HEK293 (cell line): ENCODE data around the gene GGA3.

Experiments used
- IKZF3 ChIP-seq: fragments of 450-650 bp; IDR thresholded peaks from 2 replicates; pipeline ENCODE4 v1.5.0; 2018; ENCODE audit warnings: missing biosample characterization, mild to moderate bottlenecking, missing genetic modification characterization, moderate library complexity
- PRDM1 ChIP-seq: fragments of 450-650 bp; formaldehyde crosslinking; IDR thresholded peaks from 2 replicates; pipeline ENCODE4; 2016; ENCODE audit warnings: missing biosample characterization, missing genetic modification characterization
- SP2 ChIP-seq: fragments of 450-650 bp; formaldehyde crosslinking; IDR thresholded peaks from 2 replicates; pipeline ENCODE4 v1.5.1; 2016; ENCODE audit warnings: missing biosample characterization, missing genetic modification characterization
- ZBTB48 ChIP-seq: fragments of 450-650 bp; formaldehyde crosslinking; IDR thresholded peaks from 2 replicates; pipeline ENCODE4 v1.5.1; 2016; ENCODE audit warnings: missing biosample characterization, missing genetic modification characterization
- ZBTB7A ChIP-seq: fragments of 450-650 bp; formaldehyde crosslinking; IDR thresholded peaks from 2 replicates; pipeline ENCODE4 v1.5.1; 2016; ENCODE audit warnings: low read depth, missing biosample characterization, missing genetic modification characterization
- ZBTB8A ChIP-seq: fragments of 450-650 bp; formaldehyde crosslinking; IDR thresholded peaks from 2 replicates; pipeline ENCODE4 v1.5.1; 2016; ENCODE audit warnings: missing biosample characterization, missing genetic modification characterization
- ZFP69B ChIP-seq: fragments of 450-650 bp; formaldehyde crosslinking; IDR thresholded peaks from 2 replicates; pipeline ENCODE4 v1.5.1; 2016; ENCODE audit warnings: missing biosample characterization, missing genetic modification characterization
- ZNF221 ChIP-seq: fragments of 450-650 bp; formaldehyde crosslinking; IDR thresholded peaks from 2 replicates; pipeline ENCODE4 v1.5.1; 2017; ENCODE audit warnings: missing biosample characterization, missing genetic modification characterization, borderline replicate concordance
- ZNF24 ChIP-seq: fragments of 450-650 bp; formaldehyde crosslinking; IDR thresholded peaks from 2 replicates; pipeline ENCODE4 v1.5.1; 2016; ENCODE audit warnings: missing biosample characterization, missing genetic modification characterization
- ZNF404 ChIP-seq: fragments of 450-650 bp; formaldehyde crosslinking; IDR thresholded peaks from 2 replicates; pipeline ENCODE4 v1.5.1; 2017; ENCODE audit warnings: missing biosample characterization, missing genetic modification characterization
- ZNF423 ChIP-seq: fragments of 450-650 bp; formaldehyde crosslinking; IDR thresholded peaks from 2 replicates; pipeline ENCODE4 v1.5.1; 2016; ENCODE audit warnings: missing biosample characterization, missing genetic modification characterization
- ZNF473 ChIP-seq: fragments of 450-650 bp; formaldehyde crosslinking; IDR thresholded peaks from 2 replicates; pipeline ENCODE4 v1.5.1; 2017; ENCODE audit warnings: missing biosample characterization, missing genetic modification characterization
- ZNF501 ChIP-seq: fragments of 450-650 bp; formaldehyde crosslinking; IDR thresholded peaks from 2 replicates; pipeline ENCODE4 v1.5.1; 2016; ENCODE audit warnings: missing biosample characterization, missing genetic modification characterization
- ZNF530 ChIP-seq: fragments of 450-650 bp; formaldehyde crosslinking; IDR thresholded peaks from 2 replicates; pipeline ENCODE4 v1.5.1; 2016; ENCODE audit warnings: low read depth, missing biosample characterization, missing genetic modification characterization
- ZNF549 ChIP-seq: fragments of 450-650 bp; IDR thresholded peaks from 2 replicates; pipeline ENCODE4 v1.5.1; 2018; ENCODE audit warnings: missing biosample characterization, missing genetic modification characterization, mild to moderate bottlenecking, inconsistent platforms, moderate library complexity
- ZNF571 ChIP-seq: fragments of 450-650 bp; formaldehyde crosslinking; IDR thresholded peaks from 2 replicates; pipeline ENCODE4 v1.5.0; 2017; ENCODE audit warnings: missing biosample characterization, missing genetic modification characterization
- ZNF626 ChIP-seq: fragments of 450-650 bp; sonication (Bioruptor Pico); formaldehyde crosslinking; IDR thresholded peaks from 2 replicates; pipeline ENCODE4 v1.5.1; 2018; ENCODE audit warnings: missing biosample characterization, missing genetic modification characterization, inconsistent platforms
- ZNF654 ChIP-seq: fragments of 450-650 bp; formaldehyde crosslinking; IDR thresholded peaks from 2 replicates; pipeline ENCODE4 v1.5.1; 2016; ENCODE audit warnings: low read depth, missing biosample characterization, missing genetic modification characterization
- ZNF670 ChIP-seq: fragments of 450-650 bp; formaldehyde crosslinking; IDR thresholded peaks from 2 replicates; pipeline ENCODE4 v1.5.1; 2016; ENCODE audit warnings: missing biosample characterization, missing genetic modification characterization, low read depth
- ZNF747 ChIP-seq: fragments of 450-650 bp; formaldehyde crosslinking; IDR thresholded peaks from 2 replicates; pipeline ENCODE4 v1.5.1; 2016; ENCODE audit warnings: missing biosample characterization, missing genetic modification characterization
- ZNF777 ChIP-seq: fragments of 450-650 bp; formaldehyde crosslinking; IDR thresholded peaks from 2 replicates; pipeline ENCODE4 v1.5.1; 2017; ENCODE audit warnings: missing biosample characterization, missing genetic modification characterization, borderline replicate concordance
- ZNF785 ChIP-seq: fragments of 450-650 bp; formaldehyde crosslinking; IDR thresholded peaks from 2 replicates; pipeline ENCODE4 v1.5.1; 2016; ENCODE audit warnings: missing biosample characterization, missing genetic modification characterization
- ZNF843 ChIP-seq: fragments of 450-650 bp; formaldehyde crosslinking; IDR thresholded peaks from 2 replicates; pipeline ENCODE4 v1.5.1; 2016; ENCODE audit warnings: missing biosample characterization, missing genetic modification characterization
- ZSCAN30 ChIP-seq: fragments of 450-650 bp; IDR thresholded peaks from 2 replicates; pipeline ENCODE4 v1.5.1; 2018; ENCODE audit warnings: missing biosample characterization, mild to moderate bottlenecking, missing genetic modification characterization, moderate library complexity
- TF ChIP-seq, protein P1 (sequence below): fragments of 450-650 bp; formaldehyde crosslinking; IDR thresholded peaks from 2 replicates; pipeline ENCODE4 v1.5.1; 2016; ENCODE audit warnings: missing biosample characterization, missing genetic modification characterization
- TF ChIP-seq, protein P2 (sequence below): fragments of 450-650 bp; IDR thresholded peaks from 2 replicates; pipeline ENCODE4 v1.5.1; 2018; ENCODE audit warnings: missing biosample characterization, mild to moderate bottlenecking, missing genetic modification characterization
- TF ChIP-seq, protein P3 (sequence below): fragments of 450-650 bp; formaldehyde crosslinking; IDR thresholded peaks from 2 replicates; pipeline ENCODE4 v1.5.1; 2016; ENCODE audit warnings: missing biosample characterization, missing genetic modification characterization
- TF ChIP-seq, protein P4 (sequence below): fragments of 450-650 bp; formaldehyde crosslinking; IDR thresholded peaks from 2 replicates; pipeline ENCODE4 v1.5.1; 2016; ENCODE audit warnings: missing biosample characterization, missing genetic modification characterization
- TF ChIP-seq, protein P5 (sequence below): fragments of 450-650 bp; formaldehyde crosslinking; IDR thresholded peaks from 2 replicates; pipeline ENCODE4 v1.5.1; 2016; ENCODE audit warnings: missing biosample characterization, missing genetic modification characterization

The GGA3 gene

DNA sequence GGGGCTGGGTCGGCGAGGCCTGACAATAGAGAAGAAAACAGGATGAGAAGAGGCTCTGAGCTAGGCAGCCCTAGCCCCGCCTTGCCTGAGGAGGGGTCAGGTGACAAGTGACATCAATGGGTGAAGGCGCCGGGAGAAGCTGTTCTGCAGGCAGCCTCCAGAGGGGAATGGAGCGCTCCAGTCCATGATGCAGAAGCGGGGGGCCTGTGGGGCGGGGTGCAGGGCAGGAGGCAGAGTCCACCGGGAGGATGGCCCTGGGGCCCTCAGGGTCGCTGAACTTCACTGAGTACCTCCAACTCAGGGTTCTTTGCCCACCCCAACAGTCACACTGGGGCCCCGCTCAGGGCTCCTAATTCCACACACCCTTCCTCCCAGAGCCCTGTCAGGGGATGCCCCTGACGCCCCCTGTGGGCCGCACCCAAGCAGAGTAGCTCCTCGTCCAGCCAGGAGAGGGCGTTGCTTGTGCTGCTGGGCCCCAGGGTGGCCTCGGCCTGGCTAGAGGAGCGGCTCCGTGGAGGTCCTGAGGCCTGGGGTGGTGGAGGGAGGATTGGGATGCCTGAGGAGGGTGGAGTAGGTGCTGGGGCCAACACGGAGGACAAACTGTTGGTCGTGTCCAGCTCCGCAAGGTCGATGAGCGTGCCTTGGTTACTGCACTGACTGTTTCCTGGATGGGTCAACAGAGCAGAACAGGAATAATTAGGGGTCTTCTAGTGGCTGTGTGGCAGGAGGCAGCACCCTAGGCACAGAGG lies 20.8 kb downstream of the GGA3 start (continued):
- TF ChIP-seq, protein P1, sequence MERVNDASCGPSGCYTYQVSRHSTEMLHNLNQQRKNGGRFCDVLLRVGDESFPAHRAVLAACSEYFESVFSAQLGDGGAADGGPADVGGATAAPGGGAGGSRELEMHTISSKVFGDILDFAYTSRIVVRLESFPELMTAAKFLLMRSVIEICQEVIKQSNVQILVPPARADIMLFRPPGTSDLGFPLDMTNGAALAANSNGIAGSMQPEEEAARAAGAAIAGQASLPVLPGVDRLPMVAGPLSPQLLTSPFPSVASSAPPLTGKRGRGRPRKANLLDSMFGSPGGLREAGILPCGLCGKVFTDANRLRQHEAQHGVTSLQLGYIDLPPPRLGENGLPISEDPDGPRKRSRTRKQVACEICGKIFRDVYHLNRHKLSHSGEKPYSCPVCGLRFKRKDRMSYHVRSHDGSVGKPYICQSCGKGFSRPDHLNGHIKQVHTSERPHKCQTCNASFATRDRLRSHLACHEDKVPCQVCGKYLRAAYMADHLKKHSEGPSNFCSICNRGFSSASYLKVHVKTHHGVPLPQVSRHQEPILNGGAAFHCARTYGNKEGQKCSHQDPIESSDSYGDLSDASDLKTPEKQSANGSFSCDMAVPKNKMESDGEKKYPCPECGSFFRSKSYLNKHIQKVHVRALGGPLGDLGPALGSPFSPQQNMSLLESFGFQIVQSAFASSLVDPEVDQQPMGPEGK (tag by site-specific recombination), result peak; percentile 96
- TF ChIP-seq ZBTB48 (tag by site-specific recombination), result peak; percentile 91
- TF ChIP-seq ZNF670 (tag by site-specific recombination), result no peak
- TF ChIP-seq ZNF571 (tag by site-specific recombination), result no peak
- TF ChIP-seq ZBTB7A (tag by site-specific recombination), result no peak
- TF ChIP-seq ZNF777, result no peak
- no peak for TF ChIP-seq ZNF473 (tag by site-specific recombination)
- TF ChIP-seq, protein P2, sequence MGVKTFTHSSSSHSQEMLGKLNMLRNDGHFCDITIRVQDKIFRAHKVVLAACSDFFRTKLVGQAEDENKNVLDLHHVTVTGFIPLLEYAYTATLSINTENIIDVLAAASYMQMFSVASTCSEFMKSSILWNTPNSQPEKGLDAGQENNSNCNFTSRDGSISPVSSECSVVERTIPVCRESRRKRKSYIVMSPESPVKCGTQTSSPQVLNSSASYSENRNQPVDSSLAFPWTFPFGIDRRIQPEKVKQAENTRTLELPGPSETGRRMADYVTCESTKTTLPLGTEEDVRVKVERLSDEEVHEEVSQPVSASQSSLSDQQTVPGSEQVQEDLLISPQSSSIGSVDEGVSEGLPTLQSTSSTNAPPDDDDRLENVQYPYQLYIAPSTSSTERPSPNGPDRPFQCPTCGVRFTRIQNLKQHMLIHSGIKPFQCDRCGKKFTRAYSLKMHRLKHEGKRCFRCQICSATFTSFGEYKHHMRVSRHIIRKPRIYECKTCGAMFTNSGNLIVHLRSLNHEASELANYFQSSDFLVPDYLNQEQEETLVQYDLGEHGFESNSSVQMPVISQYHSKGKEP (tag by site-specific recombination), result 0 out of 2 replicates have a peak, but pooled peaks have one; percentile 15
- TF ChIP-seq ZNF24 (tag by site-specific recombination), result peak; percentile 63; the same call in 1 of the 2 replicates
- TF ChIP-seq IKZF3 (tag by site-specific recombination), result 0 out of 2 replicates have a peak, but pooled peaks have one; percentile 17
- no peak for TF ChIP-seq ZNF747 (tag by site-specific recombination)
- TF ChIP-seq ZNF785, result no peak
- TF ChIP-seq ZSCAN30 (tag by site-specific recombination), result 0 out of 2 replicates have a peak, but pooled peaks have one; percentile 48
- no peak for TF ChIP-seq PRDM1 (tag by site-specific recombination)
- TF ChIP-seq, protein P3, sequence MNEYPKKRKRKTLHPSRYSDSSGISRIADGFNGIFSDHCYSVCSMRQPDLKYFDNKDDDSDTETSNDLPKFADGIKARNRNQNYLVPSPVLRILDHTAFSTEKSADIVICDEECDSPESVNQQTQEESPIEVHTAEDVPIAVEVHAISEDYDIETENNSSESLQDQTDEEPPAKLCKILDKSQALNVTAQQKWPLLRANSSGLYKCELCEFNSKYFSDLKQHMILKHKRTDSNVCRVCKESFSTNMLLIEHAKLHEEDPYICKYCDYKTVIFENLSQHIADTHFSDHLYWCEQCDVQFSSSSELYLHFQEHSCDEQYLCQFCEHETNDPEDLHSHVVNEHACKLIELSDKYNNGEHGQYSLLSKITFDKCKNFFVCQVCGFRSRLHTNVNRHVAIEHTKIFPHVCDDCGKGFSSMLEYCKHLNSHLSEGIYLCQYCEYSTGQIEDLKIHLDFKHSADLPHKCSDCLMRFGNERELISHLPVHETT (tag by site-specific recombination), result 0 out of 2 replicates have a peak, but pooled peaks have one; percentile 33
- no peak for TF ChIP-seq ZNF626 (tag by site-specific recombination)
- no peak for TF ChIP-seq ZNF549
- TF ChIP-seq ZNF654, result peak; percentile 48
- TF ChIP-seq ZNF423 (tag by site-specific recombination), result peak; percentile 95
- TF ChIP-seq ZFP69B (tag by site-specific recombination), result peak; percentile 80
- TF ChIP-seq, protein P4, sequence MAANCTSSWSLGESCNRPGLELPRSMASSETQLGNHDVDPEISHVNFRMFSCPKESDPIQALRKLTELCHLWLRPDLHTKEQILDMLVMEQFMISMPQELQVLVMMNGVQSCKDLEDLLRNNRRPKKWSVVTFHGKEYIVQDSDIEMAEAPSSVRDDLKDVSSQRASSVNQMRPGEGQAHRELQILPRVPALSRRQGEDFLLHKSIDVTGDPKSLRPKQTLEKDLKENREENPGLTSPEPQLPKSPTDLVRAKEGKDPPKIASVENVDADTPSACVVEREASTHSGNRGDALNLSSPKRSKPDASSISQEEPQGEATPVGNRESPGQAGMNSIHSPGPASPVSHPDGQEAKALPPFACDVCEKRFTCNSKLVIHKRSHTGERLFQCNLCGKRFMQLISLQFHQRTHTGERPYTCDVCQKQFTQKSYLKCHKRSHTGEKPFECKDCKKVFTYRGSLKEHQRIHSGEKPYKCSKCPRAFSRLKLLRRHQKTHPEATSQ (tag by site-specific recombination), result no peak
- TF ChIP-seq, protein P5, sequence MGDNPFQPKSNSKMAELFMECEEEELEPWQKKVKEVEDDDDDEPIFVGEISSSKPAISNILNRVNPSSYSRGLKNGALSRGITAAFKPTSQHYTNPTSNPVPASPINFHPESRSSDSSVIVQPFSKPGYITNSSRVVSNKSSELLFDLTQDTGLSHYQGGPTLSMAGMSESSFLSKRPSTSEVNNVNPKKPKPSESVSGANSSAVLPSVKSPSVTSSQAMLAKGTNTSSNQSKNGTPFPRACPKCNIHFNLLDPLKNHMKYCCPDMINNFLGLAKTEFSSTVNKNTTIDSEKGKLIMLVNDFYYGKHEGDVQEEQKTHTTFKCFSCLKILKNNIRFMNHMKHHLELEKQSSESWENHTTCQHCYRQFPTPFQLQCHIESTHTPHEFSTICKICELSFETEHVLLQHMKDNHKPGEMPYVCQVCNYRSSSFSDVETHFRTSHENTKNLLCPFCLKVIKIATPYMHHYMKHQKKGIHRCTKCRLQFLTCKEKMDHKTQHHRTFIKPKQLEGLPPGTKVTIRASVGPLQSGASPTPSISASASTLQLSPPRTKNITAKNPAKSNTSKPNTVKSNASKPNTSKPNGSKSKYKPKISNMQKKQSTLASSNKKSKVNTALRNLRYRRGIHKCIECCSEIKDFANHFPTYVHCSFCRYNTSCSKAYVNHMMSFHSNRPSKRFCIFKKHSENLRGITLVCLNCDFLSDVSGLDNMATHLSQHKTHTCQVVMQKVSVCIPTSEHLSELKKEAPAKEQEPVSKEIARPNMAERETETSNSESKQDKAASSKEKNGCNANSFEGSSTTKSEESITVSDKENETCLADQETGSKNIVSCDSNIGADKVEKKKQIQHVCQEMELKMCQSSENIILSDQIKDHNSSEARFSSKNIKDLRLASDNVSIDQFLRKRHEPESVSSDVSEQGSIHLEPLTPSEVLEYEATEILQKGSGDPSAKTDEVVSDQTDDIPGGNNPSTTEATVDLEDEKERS (tag by site-specific recombination), result no peak
- TF ChIP-seq SP2 (tag by site-specific recombination), result peak; percentile 41
- no peak for TF ChIP-seq ZNF843
- peak; percentile 67 for TF ChIP-seq ZBTB8A (tag by site-specific recombination)
- TF ChIP-seq ZNF501 (tag by site-specific recombination), result peak; percentile 59; the same call in 1 of the 2 replicates
- no peak for TF ChIP-seq ZNF530 (tag by site-specific recombination)
- no peak for TF ChIP-seq ZNF221 (tag by site-specific recombination)
- no peak for TF ChIP-seq ZNF404 (tag by site-specific recombination)
